Ascending aorta (tissue), 2 donors: ENCODE data around the gene CPXM2. TPM values are rescaled to one million over a fixed set of nuclear protein-coding genes. Genes with fewer than 3 reads are reported as not detected.
A peak's percentile ranks its signal among the peaks of the same experiment; 100 is the strongest.

Experiments
- DNase-seq, 2 donors: peaks; one replicate each; pipeline ENCODE4 v3.0.0-alpha.2; 2019; ENCODE audit warnings: low spot score in 2 of 2
- H3K27ac ChIP-seq, 2 donors: fragments of 200-600 bp; sonication (generic); one replicate each; pipeline ENCODE4 v1.5.1; 2016 to 2017; ENCODE audit warnings: mild to moderate bottlenecking in 1 of 2
- H3K27me3 ChIP-seq: fragments of 200-600 bp; sonication (generic); one replicate; pipeline ENCODE4 v1.5.1; 2017
- H3K36me3 ChIP-seq, 2 donors: fragments of 200-600 bp; sonication (generic); one replicate each; pipeline ENCODE4 v1.5.1; 2016
- H3K4me1 ChIP-seq, 2 donors: fragments of 200-600 bp; sonication (generic); one replicate each; pipeline ENCODE4 v1.5.1; 2016 to 2017; ENCODE audit warnings: mild to moderate bottlenecking in 1 of 2
- H3K4me3 ChIP-seq, 2 donors: fragments of 200-600 bp; sonication (generic); one replicate each; pipeline ENCODE4 v1.5.1; 2016 to 2017; ENCODE audit warnings: mild to moderate bottlenecking in 1 of 2
- H3K9me3 ChIP-seq, 2 donors: fragments of 200-600 bp; sonication (generic); one replicate each; pipeline ENCODE4 v1.5.1; 2016
- intact Hi-C: fragments of 100-400 bp; cut with DNase I; formaldehyde crosslinking; loops from one replicate; pipeline ENCODE4 v1.15.1; 2023
- total RNA-seq: library from RNA; depleted of rRNA; stranded (reverse); fragments of >200 nt; gene quantifications from one replicate; pipeline ENCODE4 v1.1.0, GENCODE V29; 2016
- TF ChIP-seq, protein P1 (sequence below), 3 experiments: fragments of 200-600 bp in 2 of 3; fragments of 450-650 bp in 1 of 3; sonication (generic) in 2 of 3; IDR thresholded peaks; one replicate each; pipeline ENCODE4 v1.5.1; 2016 to 2019; ENCODE audit warnings: antibody characterized with exemption in 3 of 3, mild to moderate bottlenecking in 1 of 3, moderate library complexity in 1 of 3

CPXM2 gene
- total RNA-seq, 1 donor from 2014 or later: 125 TPM

- TF ChIP-seq, protein P1, sequence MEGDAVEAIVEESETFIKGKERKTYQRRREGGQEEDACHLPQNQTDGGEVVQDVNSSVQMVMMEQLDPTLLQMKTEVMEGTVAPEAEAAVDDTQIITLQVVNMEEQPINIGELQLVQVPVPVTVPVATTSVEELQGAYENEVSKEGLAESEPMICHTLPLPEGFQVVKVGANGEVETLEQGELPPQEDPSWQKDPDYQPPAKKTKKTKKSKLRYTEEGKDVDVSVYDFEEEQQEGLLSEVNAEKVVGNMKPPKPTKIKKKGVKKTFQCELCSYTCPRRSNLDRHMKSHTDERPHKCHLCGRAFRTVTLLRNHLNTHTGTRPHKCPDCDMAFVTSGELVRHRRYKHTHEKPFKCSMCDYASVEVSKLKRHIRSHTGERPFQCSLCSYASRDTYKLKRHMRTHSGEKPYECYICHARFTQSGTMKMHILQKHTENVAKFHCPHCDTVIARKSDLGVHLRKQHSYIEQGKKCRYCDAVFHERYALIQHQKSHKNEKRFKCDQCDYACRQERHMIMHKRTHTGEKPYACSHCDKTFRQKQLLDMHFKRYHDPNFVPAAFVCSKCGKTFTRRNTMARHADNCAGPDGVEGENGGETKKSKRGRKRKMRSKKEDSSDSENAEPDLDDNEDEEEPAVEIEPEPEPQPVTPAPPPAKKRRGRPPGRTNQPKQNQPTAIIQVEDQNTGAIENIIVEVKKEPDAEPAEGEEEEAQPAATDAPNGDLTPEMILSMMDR (IDR thresholded peaks at IDR 0.05): no peak
- H3K27ac ChIP-seq: no peak overlapping the region
- no peaks in the 10 kb centered on the region for H3K4me1 ChIP-seq
- no peak overlapping the region for H3K4me3 ChIP-seq
- no peaks in the 10 kb centered on the region for H3K27me3 ChIP-seq
- DNase-seq: no peak
- intact Hi-C loops: no loop called here
- H3K36me3 ChIP-seq: no peaks in the 10 kb centered on the region
- H3K9me3 ChIP-seq: peaks cover 0 to 16% of the 10 kb centered on the region in 2 donors
Measured at GRCh38 chr10:123922126-123922525, 30.5 kb upstream of the CPXM2 start.

- Histone ChIP-seq H3K9me3 (peaks cover 0 to 16% of the 10 kb centered on the region in 2 donors), H3K4me1 (peaks cover 0 to 6% of the 10 kb centered on the region in 2 donors), H3K4me3 (no peak overlapping the region), H3K36me3 (no peaks in the 10 kb centered on the region), H3K27me3 (no peaks in the 10 kb centered on the region), H3K27ac (no peak overlapping the region)
- intact Hi-C loops: no loop called here
- TF ChIP-seq, protein P1 (IDR thresholded peaks at IDR 0.05): no peak
- no peak for DNase-seq
Measured at GRCh38 chr10:123916775-123917174, 25.2 kb upstream of the CPXM2 start.

- Histone ChIP-seq H3K27ac (no peak overlapping the region), H3K36me3 (no peaks in the 10 kb centered on the region), H3K27me3 (no peaks in the 10 kb centered on the region), H3K9me3 (peaks cover 0 to 4% of the 10 kb centered on the region in 2 donors), H3K4me3 (no peak overlapping the region), H3K4me1 (peaks cover 0 to 6% of the 10 kb centered on the region in 2 donors)
- TF ChIP-seq, protein P1 (IDR thresholded peaks at IDR 0.05): no peak
- peak in 1 of 2 donors; percentile 73 for DNase-seq
- intact Hi-C loops: no loop called here
Measured at GRCh38 chr10:123913688-123914268, 22.2 kb upstream of the CPXM2 start.

- H3K27ac ChIP-seq: no peak overlapping the region
- no peaks in the 10 kb centered on the region for H3K36me3 ChIP-seq
- no peaks in the 10 kb centered on the region for H3K9me3 ChIP-seq
- H3K27me3 ChIP-seq: no peaks in the 10 kb centered on the region
- no peak overlapping the region for H3K4me3 ChIP-seq
- no peak for DNase-seq
- peaks cover 0 to 6% of the 10 kb centered on the region in 2 donors for H3K4me1 ChIP-seq
- TF ChIP-seq, protein P1 (IDR thresholded peaks at IDR 0.05): no peak
- intact Hi-C loops: no loop called here
Measured at GRCh38 chr10:123912871-123913270, 21.3 kb upstream of the CPXM2 start.

DNA sequence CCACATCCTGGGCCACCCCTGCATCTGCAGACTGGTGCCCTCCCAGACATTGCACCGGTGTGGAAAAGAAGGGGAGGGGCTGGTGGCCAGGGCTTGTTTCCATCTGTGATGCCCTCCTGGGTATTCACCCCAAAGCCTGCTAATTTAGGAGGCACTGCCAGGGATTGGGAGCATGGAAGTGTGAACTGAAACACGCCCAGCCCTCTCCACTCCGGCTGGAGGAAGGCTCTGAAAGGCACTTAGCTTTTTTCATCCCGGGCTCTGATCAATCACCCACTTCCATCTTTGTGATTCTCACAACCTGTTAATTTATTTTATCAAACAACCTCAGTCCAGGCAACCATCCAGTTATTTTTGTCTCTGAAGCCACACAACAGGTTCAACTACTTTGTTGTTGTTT is 20.9 kb upstream of the CPXM2 start:
- no peaks in the 10 kb centered on the region for H3K9me3 ChIP-seq
- no peaks in the 10 kb centered on the region for H3K36me3 ChIP-seq
- intact Hi-C loops: no loop called here
- H3K4me3 ChIP-seq: no peak overlapping the region
- peaks cover 0 to 6% of the 10 kb centered on the region in 2 donors for H3K4me1 ChIP-seq
- no peak overlapping the region for H3K27ac ChIP-seq
- DNase-seq: no peak
- no peaks in the 10 kb centered on the region for H3K27me3 ChIP-seq
- TF ChIP-seq, protein P1 (IDR thresholded peaks at IDR 0.05): no peak

GRCh38 chr10:123911866-123912265 is 20.3 kb upstream of the CPXM2 start:
- Histone ChIP-seq H3K27me3 (no peaks in the 10 kb centered on the region), H3K27ac (no peak overlapping the region), H3K4me3 (no peak overlapping the region), H3K36me3 (no peaks in the 10 kb centered on the region), H3K9me3 (no peaks in the 10 kb centered on the region), H3K4me1 (peaks cover 0 to 6% of the 10 kb centered on the region in 2 donors)
- TF ChIP-seq, protein P1 (IDR thresholded peaks at IDR 0.05): no peak
- intact Hi-C loops: no loop called here
- no peak for DNase-seq
